Left hindlimb (tissue), 1 donor: Measurements from ENCODE around the gene OR2T3.
"Not testable (repeated sequence)": the region's sequence is repeated elsewhere in the genome, so short reads cannot be mapped to it uniquely, and the experiment has no call there.

Experiments used
- DNase-seq: peaks from one replicate; pipeline ENCODE4 v3.0.0-alpha.2; 2018

The OR2T3 gene

GRCh38 chr1:248473051-248473450, at the start of gene OR2T3:
TSS of gene OR2T3 (plus strand) at chr1:248473351. CDS start at chr1:248473351, 0 bp downstream.
- not testable (repeated sequence) for DNase-seq

- not testable (repeated sequence) for DNase-seq
Observed at GRCh38 chr1:248427526-248428191, 45.5 kb upstream of the OR2T3 start.

GRCh38 chr1:248428192-248428533, 45.0 kb upstream of the OR2T3 start:
- not testable (repeated sequence) for DNase-seq

GRCh38 chr1:248431683-248432082, 41.5 kb upstream of the OR2T3 start:
- DNase-seq, result not testable (repeated sequence)

- DNase-seq, result not testable (repeated sequence)
Observed at GRCh38 chr1:248432201-248432600, 41.0 kb upstream of the OR2T3 start.

GRCh38 chr1:248433811-248434415, 39.2 kb upstream of the OR2T3 start:
- not testable (repeated sequence) for DNase-seq

GRCh38 chr1:248434913-248435312, 38.2 kb upstream of the OR2T3 start:
- DNase-seq, result not testable (repeated sequence)

GRCh38 chr1:248436303-248436702, 36.8 kb upstream of the OR2T3 start:
- DNase-seq, result not testable (repeated sequence)

GRCh38 chr1:248438668-248439067, 34.5 kb upstream of the OR2T3 start:
- not testable (repeated sequence) for DNase-seq

- not testable (repeated sequence) for DNase-seq
Observed at GRCh38 chr1:248439283-248439682, 33.9 kb upstream of the OR2T3 start.

- not testable (repeated sequence) for DNase-seq
Observed at GRCh38 chr1:248442500-248443277, 30.5 kb upstream of the OR2T3 start.

GRCh38 chr1:248444603-248445002, 28.5 kb upstream of the OR2T3 start:
- DNase-seq, result not testable (repeated sequence)

GRCh38 chr1:248445399-248445798, 27.8 kb upstream of the OR2T3 start, which contains the start of gene OR2T2:
TSS of gene OR2T2 (plus strand) at chr1:248445637. CDS start at chr1:248452798, 7,161 bp downstream.
- not testable (repeated sequence) for DNase-seq

- not testable (repeated sequence) for DNase-seq
Observed at GRCh38 chr1:248448409-248449074, 24.6 kb upstream of the OR2T3 start.

GRCh38 chr1:248449821-248450465, 23.2 kb upstream of the OR2T3 start:
- not testable (repeated sequence) for DNase-seq

- DNase-seq, result not testable (repeated sequence)
Observed at GRCh38 chr1:248450466-248451145, 22.5 kb upstream of the OR2T3 start.

GRCh38 chr1:248453619-248454018, 19.5 kb upstream of the OR2T3 start:
- DNase-seq, result not testable (repeated sequence)

GRCh38 chr1:248455045-248455444, 18.1 kb upstream of the OR2T3 start:
- not testable (repeated sequence) for DNase-seq

GRCh38 chr1:248456635-248457034, 16.5 kb upstream of the OR2T3 start:
- DNase-seq, result not testable (repeated sequence)

GRCh38 chr1:248459117-248459516, 14.0 kb upstream of the OR2T3 start:
- not testable (repeated sequence) for DNase-seq

- DNase-seq, result no peak
Observed at GRCh38 chr1:248471154-248471553, 2.0 kb upstream of the OR2T3 start.

GRCh38 chr1:248472111-248472510, 1.0 kb upstream of the OR2T3 start:
- not testable (repeated sequence) for DNase-seq
